ENCODE data around the gene TAF15. TPM values are rescaled to one million over a fixed set of nuclear protein-coding genes. Genes with fewer than 3 reads are reported as not detected.

TAF15 gene
- total and polyA plus RNA-seq, 10 of the 15 experiments (the other 5 are each of a cell fraction or from before 2014, with no cell fraction given) = 9.5 to 259 (median 40.4) TPM

DNA sequence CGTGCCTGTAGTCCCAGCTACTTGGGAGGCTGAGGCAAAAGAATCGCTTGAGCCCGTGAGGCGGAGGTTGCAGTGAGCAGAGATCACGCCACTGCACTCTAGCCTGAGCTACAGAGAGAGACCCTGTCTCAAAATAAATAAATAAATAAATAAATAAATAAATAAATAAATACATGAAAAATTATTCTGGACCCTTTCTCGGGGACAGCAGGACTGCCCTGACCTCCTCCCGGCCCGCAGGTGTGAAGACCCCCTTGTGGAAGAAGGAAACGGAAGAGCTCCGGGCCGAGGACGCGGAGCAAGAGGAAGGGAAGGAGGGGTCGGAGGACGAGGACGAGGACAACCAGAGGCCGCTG, 45.5 kb upstream of the TAF15 start:
- Histone ChIP-seq H3K9me3 (replicated peaks; ENCODE audit: control insufficient read depth, insufficient read depth, low read length) (no peaks in the 10 kb centered on the region), H3K27ac (ENCODE audit: control insufficient read depth, insufficient read depth) (no peak overlapping the region), H4K20me1 (ENCODE audit: control insufficient read depth, insufficient read depth) (no peaks in the 10 kb centered on the region), H3K79me2 (ENCODE audit: control insufficient read depth, insufficient read depth, low read length) (no peaks in the 10 kb centered on the region), H3K4me3 (no peak overlapping the region), H3K36me3 (ENCODE audit: control insufficient read depth in 2 of 2, insufficient read depth in 2 of 2, low read length in 1 of 2) (no peaks in the 10 kb centered on the region), H3K27me3 (replicated peaks in 1 of 2; ENCODE audit: control insufficient read depth in 2 of 2, insufficient read depth in 2 of 2, low read length in 1 of 2) (peaks cover 0 to 3% of the 10 kb centered on the region in 2 experiments), H3K4me2 (ENCODE audit: control insufficient read depth, insufficient read depth) (peak overlapping the region; percentile 79), H2AFZ (ENCODE audit: control insufficient read depth, low read depth, low read length) (peak overlapping the region; percentile 62; the same call in 1 of the 2 replicates), H3K4me1 (ENCODE audit: control insufficient read depth, insufficient read depth, low read length) (peaks cover 5% of the 10 kb centered on the region), H3K9ac (ENCODE audit: control insufficient read depth, insufficient read depth, low read length) (no peak overlapping the region)
- DNase-seq (ENCODE audit: low read depth, low spot score) = no peak
- BruUV-seq (replicated peaks) = no TSS peak
- ChIA-PET POLR2A (interaction anchor here (0.6 to 2.3 kb wide), 5 partner anchors 33 to 162 kb away, joined by 3 to 24 read pairs (median 3); partner anchors contain the start of gene TAF15), CTCF (interaction anchor here (0.7 to 8.3 kb wide), 49 partner anchors 8 to 241 kb away, joined by 3 to 220 read pairs (median 4); partner anchors contain the start of genes GAS2L2, RDM1, SLFN12L and TAF15), RAD21 (ENCODE audit: unreplicated experiment) (interaction anchor here (0.7 to 2.9 kb wide), 8 partner anchors 16 to 441 kb away, joined by 3 to 50 read pairs (median 4); partner anchors contain the start of gene TAF15), SMC1A (ENCODE audit: uncharacterized antibody, unreplicated experiment) (interaction anchor here (0.7 to 3.6 kb wide), 10 partner anchors 16 to 206 kb away, joined by 3 to 33 read pairs (median 4); partner anchors contain the start of gene TAF15)
- intact Hi-C loops (cut with micrococcal nuclease; ENCODE audit: unreplicated experiment) (no loop called here), in situ Hi-C loops (cut with MboI) (no loop called here)
- 36% methylated on average over 17 of the region's 17 CpGs for WGBS (ENCODE audit: insufficient coverage, insufficient replicate concordance, low lambda C conversion rate, missing lambda C conversion rate)
- FAIRE-seq = no peak
- ATAC-seq = no peak
- TF ChIP-seq, protein P1, sequence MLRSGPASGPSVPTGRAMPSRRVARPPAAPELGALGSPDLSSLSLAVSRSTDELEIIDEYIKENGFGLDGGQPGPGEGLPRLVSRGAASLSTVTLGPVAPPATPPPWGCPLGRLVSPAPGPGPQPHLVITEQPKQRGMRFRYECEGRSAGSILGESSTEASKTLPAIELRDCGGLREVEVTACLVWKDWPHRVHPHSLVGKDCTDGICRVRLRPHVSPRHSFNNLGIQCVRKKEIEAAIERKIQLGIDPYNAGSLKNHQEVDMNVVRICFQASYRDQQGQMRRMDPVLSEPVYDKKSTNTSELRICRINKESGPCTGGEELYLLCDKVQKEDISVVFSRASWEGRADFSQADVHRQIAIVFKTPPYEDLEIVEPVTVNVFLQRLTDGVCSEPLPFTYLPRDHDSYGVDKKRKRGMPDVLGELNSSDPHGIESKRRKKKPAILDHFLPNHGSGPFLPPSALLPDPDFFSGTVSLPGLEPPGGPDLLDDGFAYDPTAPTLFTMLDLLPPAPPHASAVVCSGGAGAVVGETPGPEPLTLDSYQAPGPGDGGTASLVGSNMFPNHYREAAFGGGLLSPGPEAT (IDR thresholded peaks at IDR 0.05; ENCODE audit: low read depth) = no peak
- TF ChIP-seq ZNF207 (IDR thresholded peaks at IDR 0.05; ENCODE audit: borderline replicate concordance) (no peak), BACH1 (IDR thresholded peaks at IDR 0.05; ENCODE audit: borderline replicate concordance) (no peak), RELA (IDR thresholded peaks at IDR 0.05; ENCODE audit: borderline replicate concordance, partially characterized antibody) (no peak), TBL1XR1 (IDR thresholded peaks at IDR 0.05; ENCODE audit: low read depth, low read length) (no peak), SMAD5 (IDR thresholded peaks at IDR 0.05; ENCODE audit: low read depth) (no peak), CHD4 (IDR thresholded peaks at IDR 0.05) (no peak), BHLHE40 (IDR thresholded peaks at IDR 0.05; ENCODE audit: borderline replicate concordance in 1 of 2, low read depth in 2 of 2, low read length in 1 of 2) (no peak), POLR2A (IDR thresholded peaks at IDR 0.05; ENCODE audit: low read depth, low read length) (no peak)
- TF ChIP-seq, protein P2, sequence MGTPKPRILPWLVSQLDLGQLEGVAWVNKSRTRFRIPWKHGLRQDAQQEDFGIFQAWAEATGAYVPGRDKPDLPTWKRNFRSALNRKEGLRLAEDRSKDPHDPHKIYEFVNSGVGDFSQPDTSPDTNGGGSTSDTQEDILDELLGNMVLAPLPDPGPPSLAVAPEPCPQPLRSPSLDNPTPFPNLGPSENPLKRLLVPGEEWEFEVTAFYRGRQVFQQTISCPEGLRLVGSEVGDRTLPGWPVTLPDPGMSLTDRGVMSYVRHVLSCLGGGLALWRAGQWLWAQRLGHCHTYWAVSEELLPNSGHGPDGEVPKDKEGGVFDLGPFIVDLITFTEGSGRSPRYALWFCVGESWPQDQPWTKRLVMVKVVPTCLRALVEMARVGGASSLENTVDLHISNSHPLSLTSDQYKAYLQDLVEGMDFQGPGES (IDR thresholded peaks at IDR 0.05) = no peak
- TF ChIP-seq, protein P3, sequence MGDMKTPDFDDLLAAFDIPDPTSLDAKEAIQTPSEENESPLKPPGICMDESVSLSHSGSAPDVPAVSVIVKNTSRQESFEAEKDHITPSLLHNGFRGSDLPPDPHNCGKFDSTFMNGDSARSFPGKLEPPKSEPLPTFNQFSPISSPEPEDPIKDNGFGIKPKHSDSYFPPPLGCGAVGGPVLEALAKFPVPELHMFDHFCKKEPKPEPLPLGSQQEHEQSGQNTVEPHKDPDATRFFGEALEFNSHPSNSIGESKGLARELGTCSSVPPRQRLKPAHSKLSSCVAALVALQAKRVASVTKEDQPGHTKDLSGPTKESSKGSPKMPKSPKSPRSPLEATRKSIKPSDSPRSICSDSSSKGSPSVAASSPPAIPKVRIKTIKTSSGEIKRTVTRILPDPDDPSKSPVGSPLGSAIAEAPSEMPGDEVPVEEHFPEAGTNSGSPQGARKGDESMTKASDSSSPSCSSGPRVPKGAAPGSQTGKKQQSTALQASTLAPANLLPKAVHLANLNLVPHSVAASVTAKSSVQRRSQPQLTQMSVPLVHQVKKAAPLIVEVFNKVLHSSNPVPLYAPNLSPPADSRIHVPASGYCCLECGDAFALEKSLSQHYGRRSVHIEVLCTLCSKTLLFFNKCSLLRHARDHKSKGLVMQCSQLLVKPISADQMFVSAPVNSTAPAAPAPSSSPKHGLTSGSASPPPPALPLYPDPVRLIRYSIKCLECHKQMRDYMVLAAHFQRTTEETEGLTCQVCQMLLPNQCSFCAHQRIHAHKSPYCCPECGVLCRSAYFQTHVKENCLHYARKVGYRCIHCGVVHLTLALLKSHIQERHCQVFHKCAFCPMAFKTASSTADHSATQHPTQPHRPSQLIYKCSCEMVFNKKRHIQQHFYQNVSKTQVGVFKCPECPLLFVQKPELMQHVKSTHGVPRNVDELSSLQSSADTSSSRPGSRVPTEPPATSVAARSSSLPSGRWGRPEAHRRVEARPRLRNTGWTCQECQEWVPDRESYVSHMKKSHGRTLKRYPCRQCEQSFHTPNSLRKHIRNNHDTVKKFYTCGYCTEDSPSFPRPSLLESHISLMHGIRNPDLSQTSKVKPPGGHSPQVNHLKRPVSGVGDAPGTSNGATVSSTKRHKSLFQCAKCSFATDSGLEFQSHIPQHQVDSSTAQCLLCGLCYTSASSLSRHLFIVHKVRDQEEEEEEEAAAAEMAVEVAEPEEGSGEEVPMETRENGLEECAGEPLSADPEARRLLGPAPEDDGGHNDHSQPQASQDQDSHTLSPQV (IDR thresholded peaks at IDR 0.05) = no peak
- TF ChIP-seq, protein P4, sequence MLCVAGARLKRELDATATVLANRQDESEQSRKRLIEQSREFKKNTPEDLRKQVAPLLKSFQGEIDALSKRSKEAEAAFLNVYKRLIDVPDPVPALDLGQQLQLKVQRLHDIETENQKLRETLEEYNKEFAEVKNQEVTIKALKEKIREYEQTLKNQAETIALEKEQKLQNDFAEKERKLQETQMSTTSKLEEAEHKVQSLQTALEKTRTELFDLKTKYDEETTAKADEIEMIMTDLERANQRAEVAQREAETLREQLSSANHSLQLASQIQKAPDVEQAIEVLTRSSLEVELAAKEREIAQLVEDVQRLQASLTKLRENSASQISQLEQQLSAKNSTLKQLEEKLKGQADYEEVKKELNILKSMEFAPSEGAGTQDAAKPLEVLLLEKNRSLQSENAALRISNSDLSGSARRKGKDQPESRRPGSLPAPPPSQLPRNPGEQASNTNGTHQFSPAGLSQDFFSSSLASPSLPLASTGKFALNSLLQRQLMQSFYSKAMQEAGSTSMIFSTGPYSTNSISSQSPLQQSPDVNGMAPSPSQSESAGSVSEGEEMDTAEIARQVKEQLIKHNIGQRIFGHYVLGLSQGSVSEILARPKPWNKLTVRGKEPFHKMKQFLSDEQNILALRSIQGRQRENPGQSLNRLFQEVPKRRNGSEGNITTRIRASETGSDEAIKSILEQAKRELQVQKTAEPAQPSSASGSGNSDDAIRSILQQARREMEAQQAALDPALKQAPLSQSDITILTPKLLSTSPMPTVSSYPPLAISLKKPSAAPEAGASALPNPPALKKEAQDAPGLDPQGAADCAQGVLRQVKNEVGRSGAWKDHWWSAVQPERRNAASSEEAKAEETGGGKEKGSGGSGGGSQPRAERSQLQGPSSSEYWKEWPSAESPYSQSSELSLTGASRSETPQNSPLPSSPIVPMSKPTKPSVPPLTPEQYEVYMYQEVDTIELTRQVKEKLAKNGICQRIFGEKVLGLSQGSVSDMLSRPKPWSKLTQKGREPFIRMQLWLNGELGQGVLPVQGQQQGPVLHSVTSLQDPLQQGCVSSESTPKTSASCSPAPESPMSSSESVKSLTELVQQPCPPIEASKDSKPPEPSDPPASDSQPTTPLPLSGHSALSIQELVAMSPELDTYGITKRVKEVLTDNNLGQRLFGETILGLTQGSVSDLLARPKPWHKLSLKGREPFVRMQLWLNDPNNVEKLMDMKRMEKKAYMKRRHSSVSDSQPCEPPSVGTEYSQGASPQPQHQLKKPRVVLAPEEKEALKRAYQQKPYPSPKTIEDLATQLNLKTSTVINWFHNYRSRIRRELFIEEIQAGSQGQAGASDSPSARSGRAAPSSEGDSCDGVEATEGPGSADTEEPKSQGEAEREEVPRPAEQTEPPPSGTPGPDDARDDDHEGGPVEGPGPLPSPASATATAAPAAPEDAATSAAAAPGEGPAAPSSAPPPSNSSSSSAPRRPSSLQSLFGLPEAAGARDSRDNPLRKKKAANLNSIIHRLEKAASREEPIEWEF (IDR thresholded peaks at IDR 0.05; ENCODE audit: insufficient replicate concordance, low read depth, low read length) = no peak

Measured in GM12878 (cell line).